C4-2B (cell line): ENCODE results near the gene NEK3.

Source experiments
- ZFX ChIP-seq: fragments of 450-650 bp; IDR thresholded peaks from 2 replicates; pipeline ENCODE4 v1.6.1; 2017
- TF ChIP-seq, protein P1 (sequence below): fragments of 450-650 bp; conservative IDR thresholded peaks from 2 replicates; pipeline ENCODE4 v1.5.1; 2017; ENCODE audit warnings: mild to moderate bottlenecking

DNA sequence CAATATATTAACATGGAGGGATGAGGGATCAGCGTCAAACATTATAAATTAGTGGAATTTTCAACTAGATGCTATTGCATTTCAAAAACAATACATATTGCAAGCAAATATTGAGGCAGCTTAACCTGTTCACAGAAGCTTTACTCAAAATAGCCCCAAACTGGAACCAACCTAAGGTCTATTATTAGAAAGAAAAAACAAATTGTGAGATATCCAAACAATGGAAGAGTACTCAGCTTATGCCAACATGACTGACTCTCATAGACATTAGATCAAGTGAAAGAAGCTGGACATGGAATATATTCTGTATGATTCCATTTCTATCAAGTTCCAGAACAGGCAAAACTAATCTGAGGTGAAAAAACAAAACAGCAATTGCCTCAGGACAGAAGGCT lies 27.6 kb upstream of the NEK3 start:
- TF ChIP-seq, protein P1, sequence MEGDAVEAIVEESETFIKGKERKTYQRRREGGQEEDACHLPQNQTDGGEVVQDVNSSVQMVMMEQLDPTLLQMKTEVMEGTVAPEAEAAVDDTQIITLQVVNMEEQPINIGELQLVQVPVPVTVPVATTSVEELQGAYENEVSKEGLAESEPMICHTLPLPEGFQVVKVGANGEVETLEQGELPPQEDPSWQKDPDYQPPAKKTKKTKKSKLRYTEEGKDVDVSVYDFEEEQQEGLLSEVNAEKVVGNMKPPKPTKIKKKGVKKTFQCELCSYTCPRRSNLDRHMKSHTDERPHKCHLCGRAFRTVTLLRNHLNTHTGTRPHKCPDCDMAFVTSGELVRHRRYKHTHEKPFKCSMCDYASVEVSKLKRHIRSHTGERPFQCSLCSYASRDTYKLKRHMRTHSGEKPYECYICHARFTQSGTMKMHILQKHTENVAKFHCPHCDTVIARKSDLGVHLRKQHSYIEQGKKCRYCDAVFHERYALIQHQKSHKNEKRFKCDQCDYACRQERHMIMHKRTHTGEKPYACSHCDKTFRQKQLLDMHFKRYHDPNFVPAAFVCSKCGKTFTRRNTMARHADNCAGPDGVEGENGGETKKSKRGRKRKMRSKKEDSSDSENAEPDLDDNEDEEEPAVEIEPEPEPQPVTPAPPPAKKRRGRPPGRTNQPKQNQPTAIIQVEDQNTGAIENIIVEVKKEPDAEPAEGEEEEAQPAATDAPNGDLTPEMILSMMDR: no peak
- no peak for TF ChIP-seq ZFX
